Urothelium cell line (cell line): ENCODE data around the gene CFAP53.
"Not testable (repeated sequence)": the region's sequence is repeated elsewhere in the genome, so short reads cannot be mapped to it uniquely, and the experiment has no call there.

ENCODE experiments used
- DNase-seq: peaks from one replicate; pipeline ENCODE4 v3.0.0; 2011; ENCODE audit warnings: low spot score, mixed read lengths
- FAIRE-seq: peaks from 2 replicates; lab custom pipeline; 2011; peaks lifted over from hg19 to GRCh38; lab: Jason Lieb, UNC

Gene CFAP53

DNA sequence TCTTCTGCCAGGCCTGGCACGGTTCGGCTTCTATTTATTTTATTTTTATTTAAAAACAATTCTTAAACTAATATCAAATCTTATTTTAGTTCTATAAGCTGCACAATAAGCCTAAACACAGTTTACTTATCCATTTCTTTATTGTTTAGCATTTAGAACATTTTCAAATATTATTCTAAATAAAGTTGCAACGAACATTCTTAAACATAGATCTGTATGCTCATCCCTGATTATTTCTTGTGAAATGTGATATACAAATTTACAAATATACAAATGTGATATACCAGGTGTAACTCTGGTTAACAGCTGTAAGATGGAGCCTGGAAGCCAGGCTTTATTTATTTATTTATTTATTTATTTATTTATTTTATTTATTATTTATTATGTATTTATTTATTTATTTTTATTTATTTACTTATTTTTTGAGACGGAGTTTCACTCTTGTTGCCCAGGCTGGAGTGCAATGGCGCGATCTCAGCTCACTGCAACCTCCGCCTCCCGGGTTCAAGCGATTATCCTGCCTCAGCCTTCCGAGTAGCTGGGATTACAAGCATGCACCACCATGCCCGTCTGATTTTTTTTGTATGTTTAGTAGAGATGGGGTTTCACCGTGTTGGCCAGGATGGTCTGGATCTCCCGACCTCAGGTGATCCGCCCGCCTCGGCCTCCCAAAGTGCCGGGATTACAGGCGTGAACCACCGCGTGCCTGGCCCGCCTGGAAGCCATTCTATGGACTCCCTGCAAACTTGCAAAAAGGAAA lies 22.2 kb upstream of the CFAP53 start:
- FAIRE-seq, DNase-seq: not testable (repeated sequence)

GRCh38 chr18:50287441-50288347 lies 21.4 kb upstream of the CFAP53 start, which contains the start of gene CXXC1:
CXXC1 (minus strand) TSS chr18:50287692; CDS start chr18:50287589, 103 bp downstream.
- FAIRE-seq = peak; percentile 92
- DNase-seq = peak; percentile 88

GRCh38 chr18:50287028-50287440 lies 20.7 kb upstream of the CFAP53 start:
- DNase-seq = no peak

GRCh38 chr18:50286391-50287027 lies 20.2 kb upstream of the CFAP53 start:
- peak; percentile 18 for DNase-seq
- FAIRE-seq = no peak

More at GRCh38 chr18:50287028-50287440, 20.7 kb upstream of the CFAP53 start:
- no peak for FAIRE-seq

DNA sequence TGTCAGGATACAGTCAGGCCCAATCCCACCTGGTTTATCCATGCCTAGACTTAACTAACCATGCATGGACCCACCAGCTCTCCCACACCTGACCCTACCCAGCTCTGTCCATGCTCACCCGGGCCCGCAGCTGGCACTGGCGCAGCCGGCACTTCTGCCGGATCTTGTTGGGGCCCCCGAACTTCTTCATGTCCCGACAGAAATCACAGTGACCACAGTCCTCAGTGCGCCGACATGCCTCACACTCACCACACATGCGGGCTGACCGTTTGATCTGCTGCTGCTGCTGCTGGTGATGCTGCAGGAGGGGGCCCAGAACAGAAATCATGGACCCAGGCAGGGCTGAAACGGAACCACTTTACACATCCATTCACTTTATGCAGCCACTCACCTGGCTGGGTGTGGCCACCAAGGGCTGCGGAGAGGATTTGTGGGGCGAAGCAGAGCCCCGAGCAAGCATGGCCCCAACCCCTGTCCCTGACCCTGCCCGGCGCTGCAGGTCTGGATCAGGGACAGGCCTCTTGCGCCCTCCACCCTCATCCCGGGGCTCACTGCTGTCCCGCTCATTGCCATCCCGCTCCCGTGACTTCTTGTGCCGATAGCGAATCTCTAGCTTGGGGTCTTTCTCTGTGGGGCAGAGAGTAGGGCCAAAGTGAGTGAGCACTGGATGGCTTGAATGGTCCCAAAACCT lies 19.5 kb upstream of the CFAP53 start:
- DNase-seq (no peak), FAIRE-seq (no peak)

DNA sequence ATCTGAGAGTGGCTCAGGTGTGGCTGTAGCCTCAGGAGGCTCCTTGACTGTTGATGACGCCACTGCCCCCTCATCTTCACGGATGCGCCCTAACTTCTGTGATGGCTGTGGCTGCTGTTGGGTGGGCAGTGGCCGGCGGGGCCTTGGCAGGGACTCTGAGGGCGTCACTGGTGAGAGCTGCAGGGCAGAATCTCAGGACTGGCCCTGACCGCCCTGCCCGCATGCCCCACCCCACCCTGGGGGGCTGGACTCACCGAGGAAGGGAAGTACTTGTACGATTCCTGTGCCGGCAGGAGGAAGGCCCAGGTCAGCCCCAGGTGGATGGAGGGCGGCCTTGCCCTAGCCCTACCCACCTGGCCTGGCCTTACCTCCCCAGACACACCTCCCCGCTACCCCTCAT lies 18.8 kb upstream of the CFAP53 start:
- DNase-seq = no peak
- no peak for FAIRE-seq

- FAIRE-seq = no peak
- no peak for DNase-seq
These were observed 18.1 kb upstream of the CFAP53 start for GRCh38 chr18:50284255-50284885.

GRCh38 chr18:50283469-50284209 lies 17.3 kb upstream of the CFAP53 start:
- DNase-seq (no peak), FAIRE-seq (no peak)

DNA sequence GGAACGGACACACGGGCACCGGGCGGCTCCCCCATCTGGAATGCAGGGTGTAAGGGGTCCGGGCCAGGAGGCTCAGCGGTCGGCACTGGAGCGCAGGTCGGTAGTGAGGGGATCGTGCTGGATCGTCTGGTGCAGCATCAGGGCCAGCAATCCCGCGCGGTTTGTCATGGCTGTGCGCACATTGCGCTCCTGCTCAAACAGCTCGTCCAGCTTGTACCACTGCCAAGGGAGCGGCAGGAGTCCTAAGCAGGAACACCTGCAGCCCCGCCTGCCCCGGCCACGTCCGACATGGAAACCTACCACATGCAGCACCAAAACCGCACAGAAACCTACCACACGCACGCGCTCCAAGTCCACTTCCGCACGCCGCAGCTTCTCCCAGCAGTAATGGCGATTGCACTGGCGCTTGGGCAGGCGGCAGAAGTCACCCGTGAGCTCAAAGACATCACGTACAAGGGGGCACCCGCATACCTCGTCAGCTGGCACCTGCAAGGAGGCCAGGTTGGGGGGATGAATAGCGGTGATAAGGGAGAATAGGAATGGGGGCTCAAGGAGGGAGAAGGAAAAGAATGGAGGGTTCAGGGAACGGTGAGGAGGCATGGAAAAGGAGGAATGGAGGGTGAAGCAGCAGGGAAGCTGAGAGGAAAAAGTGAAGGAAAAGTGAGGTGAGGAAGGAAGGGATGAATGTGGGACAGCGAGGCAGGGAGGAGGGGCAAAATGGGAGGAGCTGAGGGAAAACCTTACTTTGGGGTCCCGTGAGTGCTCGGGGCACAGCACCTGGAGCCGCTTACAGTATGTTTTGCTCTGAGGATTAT lies 16.4 kb upstream of the CFAP53 start:
- DNase-seq (no peak), FAIRE-seq (no peak)

DNA sequence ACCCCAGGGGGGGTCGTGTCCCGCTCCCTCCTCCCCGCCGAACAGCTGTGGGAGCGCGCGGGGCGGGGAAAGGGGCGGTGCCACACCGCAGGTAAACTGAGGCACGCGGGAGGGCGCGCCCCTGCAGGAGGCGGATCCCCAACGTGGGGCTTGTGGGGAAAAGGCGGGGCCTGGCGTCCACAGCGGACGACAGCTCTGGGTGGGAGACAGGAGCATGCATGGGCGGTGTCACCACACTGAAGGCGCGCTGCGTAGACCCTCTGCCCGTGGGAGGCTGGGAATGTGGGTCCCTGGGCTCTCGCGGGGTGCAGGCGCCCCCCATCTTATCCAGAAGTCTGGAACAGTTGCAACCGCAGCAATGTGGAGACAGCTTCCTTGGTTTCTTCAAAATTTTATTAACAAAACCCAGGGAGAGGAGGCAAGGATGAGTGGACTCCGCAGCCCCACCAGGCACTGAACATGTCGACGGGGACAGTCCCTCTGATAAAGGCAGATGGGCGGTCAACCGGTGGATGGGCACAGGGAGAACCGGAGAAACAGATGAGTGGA lies 15.8 kb upstream of the CFAP53 start:
- no peak for FAIRE-seq
- DNase-seq = no peak

DNA sequence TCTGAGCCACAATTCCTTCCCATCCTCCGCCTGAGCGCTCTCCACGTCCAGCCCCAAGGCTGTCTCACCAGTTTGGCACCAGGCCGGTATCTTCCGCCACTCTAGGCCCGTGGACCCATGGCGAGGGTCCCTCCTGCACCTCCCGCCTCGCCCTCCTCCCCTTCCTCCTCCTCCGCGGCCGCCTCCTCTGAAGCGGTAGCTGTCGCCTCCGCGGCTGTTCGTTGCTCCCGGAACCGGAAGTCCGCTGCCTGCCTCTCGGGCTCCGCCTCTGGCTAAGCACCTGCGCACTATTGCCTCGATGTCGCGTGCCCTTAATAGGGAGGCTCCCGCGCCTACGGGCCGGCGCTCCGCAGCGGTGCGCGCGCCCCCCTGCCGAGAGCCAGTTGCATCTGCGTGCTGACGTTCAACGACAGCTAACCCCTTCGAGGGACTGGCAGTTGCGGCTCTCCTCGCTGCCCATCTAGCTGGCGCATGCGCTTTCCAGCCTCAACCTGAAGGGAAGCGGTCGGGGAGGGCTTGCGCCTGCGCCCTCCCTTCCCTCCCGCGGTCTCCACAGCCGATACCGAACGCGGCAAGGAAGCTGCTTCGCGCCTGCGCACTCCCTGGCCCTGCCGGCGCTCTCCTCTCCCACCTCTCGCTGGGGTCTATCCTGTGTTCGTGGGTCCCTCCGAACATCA lies 15.1 kb upstream of the CFAP53 start, which contains the start of gene MBD1:
Gene MBD1 (minus strand): TSS at position 229 of the 677 bp plus-strand sequence. CDS start 1,531 bp downstream, outside the sequence.
- FAIRE-seq = peak; percentile 67
- peak; percentile 95 for DNase-seq

DNA sequence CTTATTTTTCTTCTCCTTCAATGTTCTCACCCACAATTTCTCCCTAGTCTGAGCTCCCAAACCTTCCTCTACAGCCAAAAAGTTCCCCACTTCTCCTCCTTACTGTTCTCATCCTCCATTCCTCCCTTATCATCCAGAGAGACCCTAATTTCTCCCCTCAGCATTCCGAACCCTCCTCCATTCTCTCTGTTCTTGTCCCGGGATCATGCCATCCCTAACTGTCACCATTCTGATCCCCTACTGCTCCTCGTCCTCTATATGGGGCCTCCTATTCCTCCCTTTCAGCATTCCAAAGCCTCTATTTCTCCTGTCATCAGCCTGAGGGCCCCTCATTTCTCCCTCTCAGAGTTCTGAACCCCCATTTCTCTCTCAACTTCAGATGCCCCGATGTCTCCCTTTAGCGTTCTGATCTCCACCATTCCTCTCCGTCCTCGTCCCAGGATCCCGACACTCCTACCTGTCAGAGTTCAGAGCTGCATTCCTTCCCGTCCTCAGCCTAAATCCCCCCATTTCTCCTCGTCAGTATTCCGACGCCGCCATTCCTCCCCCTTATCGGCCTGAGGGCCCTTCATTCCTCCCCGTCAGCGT lies 14.5 kb upstream of the CFAP53 start:
- no peak for FAIRE-seq
- no peak for DNase-seq

DNA sequence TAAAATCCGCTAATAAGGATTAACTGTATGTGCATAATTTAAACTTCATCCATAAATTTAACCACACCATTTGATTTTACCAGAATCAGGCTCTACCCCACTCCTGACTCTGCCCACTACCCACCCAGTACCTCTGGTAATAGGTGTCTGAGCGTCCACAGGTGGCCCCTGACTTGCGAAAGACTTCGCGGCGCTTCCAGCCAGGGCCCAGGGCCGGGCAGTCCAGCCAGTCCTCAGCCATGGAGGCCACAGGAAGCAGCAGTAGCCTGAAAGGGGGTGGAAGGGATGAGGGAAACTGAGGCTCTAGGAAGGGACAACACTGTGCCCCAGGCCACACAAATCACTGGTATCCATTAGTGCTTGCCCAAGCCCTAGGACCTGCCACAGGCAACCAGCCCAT lies 13.5 kb upstream of the CFAP53 start:
- DNase-seq (no peak), FAIRE-seq (no peak)

GRCh38 chr18:50277942-50278341 lies 11.6 kb upstream of the CFAP53 start:
- FAIRE-seq = no peak
- DNase-seq = no peak

GRCh38 chr18:50276452-50276851 lies 10.2 kb upstream of the CFAP53 start:
- FAIRE-seq (no peak), DNase-seq (no peak)

DNA sequence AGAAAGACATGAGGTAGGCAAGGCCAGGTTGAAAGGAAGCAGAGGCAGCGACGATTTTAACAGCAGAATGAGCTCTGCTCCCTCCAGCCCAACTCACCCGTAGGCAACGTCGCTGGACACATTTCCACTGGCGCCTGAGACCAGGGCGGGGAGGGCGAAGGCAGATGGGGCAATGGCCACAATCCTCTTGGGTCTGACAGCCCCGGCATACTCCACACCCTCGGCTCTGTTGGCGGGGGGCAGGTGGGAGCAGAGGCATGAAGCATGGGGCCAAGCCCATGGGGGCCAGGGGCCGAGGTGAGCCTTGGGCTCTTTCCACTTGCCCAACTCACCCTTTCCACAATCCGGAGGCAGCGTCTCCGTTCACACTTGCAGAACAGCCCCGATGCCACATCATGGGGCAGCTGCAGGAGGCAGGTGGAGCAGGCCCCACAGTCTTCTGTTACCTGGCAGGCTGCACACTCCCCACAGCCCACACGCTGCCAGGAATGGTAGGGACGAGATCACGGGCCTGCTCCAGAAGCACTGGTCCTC lies 9.3 kb upstream of the CFAP53 start:
- FAIRE-seq (no peak), DNase-seq (no peak)

GRCh38 chr18:50274941-50275340 lies 8.6 kb upstream of the CFAP53 start:
- FAIRE-seq = no peak
- DNase-seq = no peak
